T47D (cell line): ENCODE data around the gene PNPLA3.
A peak's percentile ranks its signal among the peaks of the same experiment; 100 is the strongest.

Source experiments
- DNase-seq, 2 experiments: peaks; one replicate each; pipeline versions ENCODE4 v3.0.0 to v3.0.0-alpha.2; 2011 to 2012; ENCODE audit warnings: low read depth in 1 of 2, low spot score in 1 of 2
- JUND ChIP-seq: IDR thresholded peaks from 2 replicates; pipeline ENCODE4 v1.6.1; 2012; ENCODE audit warnings: low read depth
- in situ Hi-C: cut with HindIII; loops from 2 replicates; pipeline ENCODE4 v1.10.0; 2016; ENCODE audit warnings: low sequenced_read_pairs, low pct_unique_long_range_greater_than_20kb

PNPLA3 gene

DNA sequence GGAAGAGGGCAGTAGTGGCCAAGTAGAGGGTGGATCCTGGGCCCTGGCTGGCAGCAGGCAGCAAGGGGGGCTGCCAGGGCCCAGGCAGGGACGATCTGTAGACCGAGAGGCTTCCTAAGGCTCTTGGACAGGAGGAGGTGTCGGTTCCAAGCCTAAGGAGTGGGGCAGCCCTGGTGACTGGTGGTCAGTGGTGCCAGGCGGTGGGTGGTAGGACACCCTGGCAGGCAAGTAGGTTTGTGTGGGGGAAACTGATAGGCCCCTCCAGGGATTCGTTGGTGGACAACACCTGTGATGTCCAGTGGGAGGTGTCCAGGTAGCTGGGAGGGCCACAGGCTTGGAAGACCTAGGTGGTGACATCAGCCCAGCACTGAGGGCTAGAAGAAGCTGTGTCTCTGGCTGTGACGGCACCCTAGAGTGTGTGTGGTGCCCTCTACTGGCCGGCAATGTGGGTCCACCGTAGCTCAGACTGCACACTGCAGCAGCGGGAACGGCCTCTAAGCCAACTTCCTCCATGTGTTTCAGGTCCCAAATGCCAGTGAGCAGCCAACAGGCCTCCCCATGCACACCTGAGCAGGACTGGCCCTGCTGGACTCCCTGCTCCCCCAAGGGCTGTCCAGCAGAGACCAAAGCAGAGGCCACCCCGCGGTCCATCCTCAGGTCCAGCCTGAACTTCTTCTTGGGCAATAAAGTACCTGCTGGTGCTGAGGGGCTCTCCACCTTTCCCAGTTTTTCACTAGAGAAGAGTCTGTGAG lies 22.2 kb downstream of the PNPLA3 start:
- in situ Hi-C loops = no loop called here
- TF ChIP-seq JUND = no peak
- peak in 1 of 2 experiments; percentile 76 for DNase-seq

DNA sequence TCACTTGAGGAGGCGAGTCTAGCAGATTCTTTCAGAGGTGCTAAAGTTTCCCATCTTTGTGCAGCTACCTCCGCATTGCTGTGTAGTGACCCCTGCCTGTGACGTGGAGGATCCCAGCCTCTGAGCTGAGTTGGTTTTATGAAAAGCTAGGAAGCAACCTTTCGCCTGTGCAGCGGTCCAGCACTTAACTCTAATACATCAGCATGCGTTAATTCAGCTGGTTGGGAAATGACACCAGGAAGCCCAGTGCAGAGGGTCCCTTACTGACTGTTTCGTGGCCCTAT lies 22.7 kb downstream of the PNPLA3 start:
- in situ Hi-C loops = no loop called here
- DNase-seq = peak in 1 of 2 experiments; percentile 27
- no peak for TF ChIP-seq JUND

DNA sequence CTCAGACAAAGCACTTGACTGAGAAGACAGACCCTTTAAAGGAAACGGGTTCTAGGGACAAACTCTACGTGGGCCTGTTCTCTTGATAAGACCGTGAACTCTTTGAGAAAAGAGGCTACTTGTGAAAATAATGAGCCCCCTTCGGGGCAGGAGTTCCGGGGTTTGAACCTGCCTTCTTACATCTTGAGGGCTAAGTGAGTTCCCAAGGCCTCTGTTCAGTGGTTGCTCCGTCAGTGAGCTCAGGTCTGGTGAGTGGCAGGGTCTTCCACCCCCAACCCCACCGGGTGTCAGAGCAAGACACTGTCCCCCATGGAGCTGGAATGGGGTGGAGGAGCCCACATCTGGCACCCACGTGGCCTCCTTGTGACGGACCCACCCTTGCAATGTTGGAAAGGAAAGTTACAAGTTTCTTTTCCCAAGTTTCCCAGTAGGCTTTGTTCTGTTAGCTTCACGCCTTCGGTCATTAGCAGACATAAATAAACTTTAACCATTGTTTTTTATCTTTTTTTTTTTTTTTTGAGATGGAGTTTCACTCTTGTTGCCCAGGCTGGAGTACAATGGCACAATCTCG lies 25.3 kb downstream of the PNPLA3 start:
- DNase-seq = no peak
- in situ Hi-C loops = no loop called here
- TF ChIP-seq JUND = no peak

DNA sequence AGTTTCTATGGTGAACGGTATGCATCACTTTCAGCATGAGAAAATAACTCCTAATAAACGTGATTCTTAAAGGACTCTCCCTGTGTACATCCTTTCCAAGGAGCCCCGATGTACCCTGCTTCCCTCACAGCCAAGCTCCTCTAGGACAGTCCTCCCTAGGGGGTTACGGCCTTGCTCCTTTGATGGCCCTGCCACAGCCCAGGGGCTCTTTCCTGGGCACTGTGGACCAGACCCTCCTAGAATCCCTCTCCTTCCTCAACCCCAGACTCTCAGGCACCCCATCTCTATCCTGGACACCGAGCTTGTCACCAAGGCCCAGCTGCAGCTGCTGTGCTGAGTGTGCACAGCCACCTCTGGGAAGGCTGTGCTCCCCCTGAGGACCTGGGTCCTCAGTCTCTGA lies 27.8 kb downstream of the PNPLA3 start:
- TF ChIP-seq JUND = no peak
- no peak for DNase-seq
- in situ Hi-C loops = no loop called here

DNA sequence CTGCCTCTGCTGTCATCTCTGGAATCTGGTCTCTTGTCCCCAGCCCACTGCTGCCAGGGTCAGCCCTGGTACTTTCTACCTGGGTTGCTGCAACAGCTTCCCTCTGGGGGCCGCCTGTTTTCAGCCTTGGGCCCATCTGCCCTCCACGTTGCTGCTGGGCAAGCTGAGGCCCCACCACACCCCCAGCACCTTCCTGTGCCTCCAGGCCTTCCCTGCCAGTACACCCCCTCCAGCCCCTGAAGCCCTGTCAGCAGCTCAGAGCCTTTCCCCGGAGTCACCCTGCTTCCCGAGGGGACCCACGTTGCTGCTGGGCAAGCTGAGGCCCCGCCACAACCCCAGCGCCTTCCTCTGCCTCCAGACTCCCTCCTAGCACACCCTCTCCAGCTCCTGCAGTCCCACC lies 28.4 kb downstream of the PNPLA3 start:
- in situ Hi-C loops = no loop called here
- DNase-seq = no peak
- TF ChIP-seq JUND = no peak

DNA sequence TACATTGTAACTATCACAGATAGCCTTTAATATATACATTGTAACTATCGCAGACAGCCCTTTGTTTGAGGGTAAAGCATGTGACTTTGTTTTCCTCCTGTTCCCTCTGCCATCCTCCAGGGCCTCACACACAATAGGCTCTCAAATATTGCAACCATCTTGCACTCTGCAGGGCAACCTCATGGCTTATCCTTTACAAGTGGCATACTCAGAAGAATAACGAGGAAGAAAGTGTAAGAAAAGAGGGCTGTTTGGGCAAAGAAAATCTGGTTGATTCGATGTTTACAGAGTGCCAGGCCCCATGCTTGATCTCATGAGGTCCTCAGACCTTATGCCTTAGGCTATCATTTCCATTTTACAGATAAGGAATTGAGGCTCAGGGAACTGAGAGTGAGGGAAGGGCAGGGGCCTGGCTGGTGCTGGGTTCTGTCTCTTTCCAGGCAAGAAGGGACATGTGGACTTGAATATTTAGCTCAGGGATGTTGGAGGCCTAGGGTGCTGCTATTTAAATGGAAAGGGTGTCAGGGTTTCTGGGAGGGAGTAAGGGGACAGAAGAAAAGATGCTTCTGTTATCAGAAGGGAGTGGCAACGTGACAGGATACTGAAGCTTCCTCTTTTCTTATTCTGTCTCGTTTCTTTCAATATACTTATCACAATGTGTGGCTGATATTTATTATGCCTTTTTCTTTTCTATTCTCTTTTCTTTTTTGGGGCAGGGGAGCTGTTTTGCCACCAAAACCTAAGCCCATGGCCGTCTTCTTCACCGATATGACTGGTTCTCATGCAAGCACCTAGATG lies 30.6 kb downstream of the PNPLA3 start:
- in situ Hi-C loops = no loop called here
- no peak for DNase-seq
- TF ChIP-seq JUND = no peak

DNA sequence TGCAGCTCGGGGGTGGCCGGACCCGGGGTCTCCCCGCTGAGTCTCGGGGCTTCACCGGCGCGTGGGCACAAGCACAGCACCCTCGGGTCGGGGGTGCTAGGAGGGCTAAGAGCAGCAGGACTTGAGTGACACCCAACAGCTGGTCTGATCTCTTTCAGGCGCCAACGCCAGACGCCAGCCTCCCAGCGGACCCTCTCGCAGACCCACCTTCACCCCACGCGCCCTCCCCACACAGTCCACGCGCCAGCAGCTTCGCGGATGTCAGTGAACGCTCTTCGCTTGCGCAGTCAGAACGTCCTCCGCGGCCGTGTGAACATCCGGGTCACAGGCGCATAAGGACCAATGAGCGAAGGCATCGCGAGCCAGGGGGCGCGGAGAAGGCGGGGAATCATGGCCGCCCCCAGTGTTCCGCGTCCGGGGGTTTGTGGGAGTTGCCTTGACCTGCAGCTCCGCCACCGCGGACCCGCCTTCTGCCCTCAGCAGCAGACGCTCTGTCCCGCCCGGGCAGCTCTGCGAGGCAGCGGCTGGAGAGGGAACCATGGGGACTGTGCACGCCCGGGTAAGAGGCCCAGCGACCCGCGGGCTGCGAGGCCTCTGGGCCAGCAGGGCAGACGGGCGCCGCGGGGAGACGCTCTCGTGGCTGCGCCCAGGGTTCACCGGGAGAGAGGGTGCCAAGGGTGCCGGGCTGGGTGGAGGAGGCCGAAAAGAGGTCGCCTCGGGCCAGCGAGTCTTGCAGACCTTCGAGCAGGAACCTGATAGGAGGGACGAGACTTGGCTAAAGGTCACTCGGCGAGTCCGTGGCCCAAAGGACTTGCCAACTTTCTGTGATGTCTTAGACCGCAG lies 31.7 kb downstream of the PNPLA3 start, which contains the start of gene SAMM50:
TSS of gene SAMM50 (plus strand) at position 403 of the 843 bp plus-strand sequence. CDS start at position 539, 136 bp downstream.
- DNase-seq = peak; percentile 86 to 93
- in situ Hi-C loops = no loop called here
- no peak for TF ChIP-seq JUND

DNA sequence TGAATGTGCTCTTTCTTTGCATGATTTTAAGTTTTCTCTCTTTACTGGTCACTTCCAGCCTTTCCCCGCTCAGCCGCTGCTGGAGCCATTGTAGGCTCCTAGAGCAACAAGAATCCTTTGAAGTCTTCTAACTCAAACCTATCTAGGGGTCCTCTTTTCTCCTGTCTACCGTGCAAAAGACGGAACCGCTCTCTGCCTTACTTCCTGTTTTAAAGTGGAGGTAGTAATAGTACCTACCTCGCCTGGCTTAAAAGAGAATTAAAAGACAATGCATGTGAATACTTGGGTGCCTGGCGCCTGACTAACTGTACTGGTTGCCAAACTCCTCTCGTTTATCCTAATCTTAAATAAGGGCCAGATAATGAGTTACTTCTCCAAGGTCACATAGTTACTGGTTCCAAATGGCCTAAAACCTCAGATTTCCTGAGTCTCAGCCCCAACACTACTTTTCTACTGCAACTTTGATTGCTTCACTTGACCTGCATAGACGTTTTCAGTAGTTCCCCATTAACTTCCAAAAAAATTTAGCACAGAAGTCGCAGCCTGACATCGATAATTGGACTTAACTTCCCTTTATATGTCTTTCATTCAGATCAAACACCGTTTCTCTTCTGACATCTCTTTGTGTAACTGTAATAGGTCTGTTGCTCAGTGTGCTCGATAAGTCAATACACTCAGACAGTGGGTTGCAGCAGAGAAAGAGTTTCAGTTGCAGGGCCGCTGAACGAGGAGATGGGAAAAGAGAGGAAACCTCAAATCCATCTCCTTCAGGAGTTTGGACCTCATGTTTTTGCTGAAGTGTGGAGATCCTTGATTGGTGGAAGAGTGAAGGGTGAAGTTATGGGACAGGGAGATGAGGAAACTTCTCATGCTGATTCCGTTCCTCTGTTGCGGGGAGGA lies 32.5 kb downstream of the PNPLA3 start:
- in situ Hi-C loops = no loop called here
- no peak for TF ChIP-seq JUND
- DNase-seq = no peak

DNA sequence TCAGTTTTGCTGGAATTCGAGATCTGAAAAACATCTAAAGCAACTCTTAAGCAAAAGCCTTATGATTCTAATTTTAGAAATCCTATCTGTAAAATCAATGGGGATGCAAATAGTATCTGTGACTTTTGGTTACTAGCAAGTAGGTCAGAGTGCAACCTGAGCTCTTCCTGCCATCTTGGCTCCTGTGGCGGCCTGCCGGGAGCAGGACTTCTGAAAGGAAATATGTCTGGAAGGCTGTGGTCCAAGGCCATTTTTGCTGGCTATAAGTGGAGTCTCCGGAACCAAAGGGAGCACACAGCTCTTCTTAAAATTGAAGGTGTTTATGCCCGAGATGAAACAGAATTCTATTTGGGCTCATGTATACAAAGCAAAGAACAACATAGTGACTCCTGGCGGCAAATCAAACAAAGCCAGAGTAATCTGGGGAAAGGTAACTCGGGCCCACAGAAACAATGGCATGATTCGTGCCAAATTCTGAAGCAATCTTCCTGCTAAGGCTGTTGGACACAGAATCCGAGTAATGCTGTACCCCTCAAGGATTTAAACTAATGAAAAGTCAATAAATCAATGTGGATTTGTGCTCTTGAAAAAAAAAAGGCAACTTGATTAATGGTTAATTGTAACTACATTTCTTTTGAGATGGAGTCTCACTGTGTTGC lies 33.3 kb downstream of the PNPLA3 start:
- in situ Hi-C loops = no loop called here
- no peak for TF ChIP-seq JUND
- no peak for DNase-seq

DNA sequence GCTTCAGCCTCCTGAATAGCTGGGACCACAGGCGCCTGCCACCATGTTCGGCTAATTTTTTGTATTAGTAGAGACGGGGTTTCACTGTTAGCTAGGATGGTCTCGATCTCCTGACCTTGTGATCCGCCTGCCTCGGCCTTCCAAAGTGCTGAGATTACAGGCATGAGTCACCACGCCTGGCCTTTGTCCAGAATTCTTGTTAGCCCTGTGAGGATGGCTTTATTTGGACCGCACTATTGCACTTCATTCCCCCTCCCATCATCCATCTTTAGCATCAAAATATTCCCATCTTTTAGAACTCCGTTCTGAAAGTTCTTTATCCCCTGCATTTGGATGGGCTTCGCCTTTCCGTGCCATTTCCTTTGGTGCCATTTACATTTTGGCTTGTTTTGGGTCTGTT lies 34.3 kb downstream of the PNPLA3 start:
- in situ Hi-C loops = no loop called here
- no peak for TF ChIP-seq JUND
- DNase-seq = no peak

DNA sequence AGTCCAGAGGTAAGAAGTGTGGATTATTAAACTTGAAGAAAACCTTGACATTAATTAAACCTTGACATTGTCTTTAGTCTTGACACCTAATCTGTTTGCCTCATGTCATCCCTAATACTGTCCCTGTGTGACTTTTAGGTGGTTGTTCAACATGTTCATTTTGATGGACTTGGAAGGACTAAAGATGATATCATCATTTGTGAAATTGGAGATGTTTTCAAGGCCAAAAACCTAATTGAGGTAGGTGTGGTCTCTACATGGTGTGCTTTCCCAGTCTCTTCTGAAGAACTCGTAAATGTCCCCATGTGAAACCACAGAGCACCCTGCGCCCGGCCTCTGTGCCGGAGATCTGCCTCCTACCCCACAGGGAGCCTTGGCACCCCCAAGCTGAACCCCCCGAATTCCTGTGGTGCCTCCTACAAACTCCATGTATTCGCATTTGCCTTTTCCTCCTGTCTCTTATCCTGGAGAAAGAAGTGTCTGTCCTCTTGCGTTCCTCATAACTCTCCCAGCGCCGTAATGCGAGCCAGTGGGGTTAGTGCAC lies 40.8 kb downstream of the PNPLA3 start:
- DNase-seq = no peak
- in situ Hi-C loops = no loop called here
- TF ChIP-seq JUND = no peak
